BJ (cell line): ENCODE results near the gene ARID5B. TPM values are rescaled to one million over a fixed set of nuclear protein-coding genes. Genes with fewer than 3 reads are reported as not detected.

Experiments
- CTCF ChIA-PET: fragments of 350-600 bp; formaldehyde crosslinking; extraction: SDS; loops from one replicate; lab custom pipeline; 2021; ENCODE audit warnings: antibody characterized with exemption, inconsistent platforms; lab: Yijun Ruan, JAX
- POLR2A ChIA-PET: fragments of 300-600 bp; sonication (Branson Sonifier 250); formaldehyde crosslinking; extraction: SDS; loops from one replicate; lab custom pipeline; 2021; ENCODE audit warnings: antibody characterized with exemption; lab: Charles Lee
- DNase-seq: peaks from one replicate; pipeline ENCODE4 v3.0.0-alpha.2; 2011; ENCODE audit warnings: low read depth
- H3K27me3 ChIP-seq: 2 replicates; pipeline ENCODE4 v1.6.0; 2011; ENCODE audit warnings: low read length; ENCODE audit not compliant: control insufficient read depth, insufficient read depth
- H3K36me3 ChIP-seq: 2 replicates; pipeline ENCODE4 v1.5.1; 2011; ENCODE audit warnings: low read length; ENCODE audit not compliant: control insufficient read depth, insufficient read depth
- H3K4me3 ChIP-seq: 2 replicates; pipeline ENCODE4 v1.5.1; 2011; ENCODE audit warnings: low read depth, mild to moderate bottlenecking, control low read depth, low read length
- polyA plus RNA-seq: library from polyadenylated mRNA; depleted of rRNA; stranded (reverse); fragments of >200 nt; gene quantifications from 2 replicates; pipeline ENCODE4 v1.2.3, GENCODE V29; 2011
- TF ChIP-seq, protein P1 (sequence below): IDR thresholded peaks from 2 replicates; pipeline ENCODE4 v1.5.1; 2011; ENCODE audit warnings: low read depth, mild to moderate bottlenecking, control low read depth, inconsistent platforms, low read length, moderate library complexity; ENCODE audit not compliant: insufficient read depth

ARID5B gene
- polyA plus RNA-seq, 1 experiment: 73.8 TPM

DNA sequence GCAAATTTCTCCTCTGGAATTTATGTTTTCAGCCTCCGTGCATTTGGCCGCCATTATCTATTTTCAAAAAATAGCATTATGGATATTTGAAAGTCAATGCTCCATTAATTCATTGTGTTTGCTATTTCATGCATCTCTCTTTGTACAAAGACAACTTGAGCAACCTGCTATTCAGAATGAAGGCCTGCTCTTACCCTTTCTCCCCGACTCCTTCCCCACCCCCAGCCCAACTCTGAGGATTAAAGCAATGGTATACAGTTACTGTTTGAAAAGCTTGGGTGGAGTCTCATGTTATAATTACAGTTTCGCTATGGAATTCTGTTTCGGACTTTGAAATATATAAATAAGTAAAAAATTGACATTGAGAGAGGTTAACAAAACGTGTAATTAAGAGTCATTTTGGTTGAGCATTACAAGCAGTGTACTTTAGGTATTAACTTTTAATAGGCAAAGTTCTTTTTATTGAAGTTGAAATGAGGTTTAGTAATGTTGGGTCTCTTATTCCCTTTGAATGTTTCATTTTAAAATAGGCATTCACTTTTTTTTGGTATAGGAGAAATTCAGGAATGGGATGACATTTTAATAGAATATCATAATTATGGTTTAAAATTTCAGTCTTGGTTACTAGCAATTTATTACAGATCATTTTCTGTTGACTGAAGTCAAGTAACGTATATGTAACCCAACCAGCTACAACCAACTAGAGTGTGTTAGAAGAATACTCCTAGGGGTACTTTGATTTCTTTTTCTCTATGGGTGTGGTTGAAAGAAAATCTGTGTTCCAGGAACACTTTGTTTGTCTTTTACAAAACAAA is 93.1 kb downstream of the ARID5B start:
- CTCF ChIA-PET: interaction anchor here (1.0 kb wide), 1 partner anchor 28 kb away, joined by 3 read pairs; no protein-coding TSS in a partner anchor
- POLR2A ChIA-PET: no interaction called here
- H3K36me3 ChIP-seq: no peaks in the 10 kb centered on the region; the same call in 1 of the 2 replicates
- no peak overlapping the region for H3K4me3 ChIP-seq
- no peaks in the 10 kb centered on the region for H3K27me3 ChIP-seq
- TF ChIP-seq, protein P1, sequence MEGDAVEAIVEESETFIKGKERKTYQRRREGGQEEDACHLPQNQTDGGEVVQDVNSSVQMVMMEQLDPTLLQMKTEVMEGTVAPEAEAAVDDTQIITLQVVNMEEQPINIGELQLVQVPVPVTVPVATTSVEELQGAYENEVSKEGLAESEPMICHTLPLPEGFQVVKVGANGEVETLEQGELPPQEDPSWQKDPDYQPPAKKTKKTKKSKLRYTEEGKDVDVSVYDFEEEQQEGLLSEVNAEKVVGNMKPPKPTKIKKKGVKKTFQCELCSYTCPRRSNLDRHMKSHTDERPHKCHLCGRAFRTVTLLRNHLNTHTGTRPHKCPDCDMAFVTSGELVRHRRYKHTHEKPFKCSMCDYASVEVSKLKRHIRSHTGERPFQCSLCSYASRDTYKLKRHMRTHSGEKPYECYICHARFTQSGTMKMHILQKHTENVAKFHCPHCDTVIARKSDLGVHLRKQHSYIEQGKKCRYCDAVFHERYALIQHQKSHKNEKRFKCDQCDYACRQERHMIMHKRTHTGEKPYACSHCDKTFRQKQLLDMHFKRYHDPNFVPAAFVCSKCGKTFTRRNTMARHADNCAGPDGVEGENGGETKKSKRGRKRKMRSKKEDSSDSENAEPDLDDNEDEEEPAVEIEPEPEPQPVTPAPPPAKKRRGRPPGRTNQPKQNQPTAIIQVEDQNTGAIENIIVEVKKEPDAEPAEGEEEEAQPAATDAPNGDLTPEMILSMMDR: no peak
- DNase-seq: no peak

- POLR2A ChIA-PET: no interaction called here
- TF ChIP-seq, protein P1: no peak
- Histone ChIP-seq H3K4me3 (no peak overlapping the region), H3K36me3 (no peaks in the 10 kb centered on the region; the same call in none of the 2 replicates), H3K27me3 (no peaks in the 10 kb centered on the region)
- DNase-seq: no peak
- CTCF ChIA-PET: no interaction called here
Observed at GRCh38 chr10:61995220-61995503, 93.7 kb downstream of the ARID5B start.

- TF ChIP-seq, protein P1: no peak
- no peaks in the 10 kb centered on the region for H3K27me3 ChIP-seq
- peaks cover 6% of the 10 kb centered on the region for H3K36me3 ChIP-seq
- no peak for DNase-seq
- ChIA-PET POLR2A (no interaction called here), CTCF (no interaction called here)
- H3K4me3 ChIP-seq: no peak overlapping the region
Observed at GRCh38 chr10:61998937-61999336, 97.4 kb downstream of the ARID5B start.

GRCh38 chr10:62000037-62000603 is 98.6 kb downstream of the ARID5B start:
- Histone ChIP-seq H3K27me3 (no peaks in the 10 kb centered on the region), H3K36me3 (peaks cover 6% of the 10 kb centered on the region), H3K4me3 (no peak overlapping the region)
- TF ChIP-seq, protein P1: no peak
- POLR2A ChIA-PET: no interaction called here
- DNase-seq: no peak
- CTCF ChIA-PET: no interaction called here

DNA sequence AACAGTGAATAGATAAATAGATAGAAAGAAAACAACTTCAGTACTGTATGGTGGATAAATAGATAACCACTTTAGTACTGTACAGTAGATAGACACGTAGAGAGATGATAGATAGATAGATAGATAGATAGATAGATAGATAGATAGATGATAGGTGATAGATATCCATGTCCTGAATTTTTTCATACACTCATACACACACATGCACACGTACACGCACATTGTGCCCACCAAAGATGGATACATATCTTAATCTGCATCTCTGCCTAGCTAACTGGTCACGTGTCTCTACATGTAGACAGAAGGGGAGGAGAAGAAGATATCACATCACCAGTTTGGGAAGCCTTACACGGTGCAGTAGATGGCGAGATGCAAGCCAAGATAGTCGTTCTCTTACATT is 99.2 kb downstream of the ARID5B start:
- ChIA-PET POLR2A (no interaction called here), CTCF (no interaction called here)
- Histone ChIP-seq H3K4me3 (no peak overlapping the region), H3K27me3 (no peaks in the 10 kb centered on the region), H3K36me3 (peaks cover 6% of the 10 kb centered on the region)
- DNase-seq: no peak
- TF ChIP-seq, protein P1: no peak
